HCT116 (cell line): ENCODE measurements around the gene CACNA1S.

ENCODE experiments used
- ATF3 ChIP-seq: IDR thresholded peaks from 2 replicates; pipeline ENCODE4 v1.6.1; 2012
- CEBPB ChIP-seq: IDR thresholded peaks from 2 replicates; pipeline ENCODE4 v1.6.1; 2012; ENCODE audit warnings: low read depth
- CTCF ChIP-seq, 3 experiments: fragments of 200-600 bp in 1 of 3; sonication (generic) in 1 of 3; IDR thresholded peaks in 2 of 3; conservative IDR thresholded peaks in 1 of 3; 2 replicates each; pipeline ENCODE4 v1.5.1; 2012 to 2017; ENCODE audit warnings: low read depth in 2 of 3, low read length in 2 of 3, antibody characterized with exemption in 1 of 3, borderline replicate concordance in 1 of 3, control low read depth in 1 of 3, mild to moderate bottlenecking in 1 of 3, mixed read lengths in 1 of 3, mixed run types in 1 of 3, moderate library complexity in 1 of 3; ENCODE audit not compliant: insufficient read depth in 1 of 3
- EZH2 ChIP-seq: fragments of 200-600 bp; sonication (generic); IDR thresholded peaks from 2 replicates; pipeline ENCODE4 v1.6.1; 2017; ENCODE audit warnings: antibody characterized with exemption, mixed run types
- EZH2phosphoT487 ChIP-seq: fragments of 200-600 bp; IDR thresholded peaks from 2 replicates; pipeline ENCODE4 v1.6.1; 2018; ENCODE audit warnings: antibody characterized with exemption, borderline replicate concordance
- JUND ChIP-seq: IDR thresholded peaks from 2 replicates; pipeline ENCODE4 v1.6.1; 2012
- POLR2A ChIP-seq: IDR thresholded peaks from 2 replicates; pipeline ENCODE4 v1.7.0; 2011; ENCODE audit warnings: borderline replicate concordance; ENCODE audit not compliant: insufficient read depth, insufficient read length; ENCODE audit errors: extremely low read depth
- REST ChIP-seq: IDR thresholded peaks from 2 replicates; pipeline ENCODE4 v1.6.1; 2012; ENCODE audit warnings: low read depth
- SIN3A ChIP-seq: IDR thresholded peaks from 2 replicates; pipeline ENCODE4 v1.6.1; 2012; ENCODE audit warnings: low read depth

- TF ChIP-seq ATF3 (no peak), EZH2phosphoT487 (no peak), POLR2A (no peak), EZH2 (no peak), REST (no peak), CEBPB (no peak), CTCF (IDR thresholded peaks at IDR 0.05 in 2 of 3, conservative IDR thresholded peaks at IDR 0.05 in 1 of 3; ENCODE audit: borderline replicate concordance in 1 of 3, insufficient read depth in 1 of 3, low read depth in 2 of 3, low read length in 2 of 3) (no peak), JUND (no peak), SIN3A (no peak)
These were observed 105.8 kb downstream of the CACNA1S start for GRCh38 chr1:201006450-201006849.
